GM10248 (cell line): Measurements from ENCODE around the gene GP1BB.
"Not testable (repeated sequence)": the region's sequence is repeated elsewhere in the genome, so short reads cannot be mapped to it uniquely, and the experiment has no call there.

Experiments
- CTCF ChIA-PET: fragments of 300-600 bp; sonication (Branson Sonifier 250); formaldehyde crosslinking; extraction: SDS; loops from one replicate; lab custom pipeline; 2021; ENCODE audit warnings: antibody characterized with exemption; lab: Yijun Ruan, JAX
- POLR2A ChIA-PET: fragments of 350-650 bp; sonication (Branson Sonifier 250); formaldehyde crosslinking; extraction: SDS; loops from one replicate; lab custom pipeline; 2020; ENCODE audit warnings: antibody characterized with exemption; lab: Yijun Ruan, JAX
- DNase-seq: peaks from one replicate; pipeline ENCODE4 v3.0.0; 2012; ENCODE audit errors: extremely low spot score
- CTCF ChIP-seq: IDR thresholded peaks from 2 replicates; pipeline ENCODE4 v1.5.1; 2012; ENCODE audit warnings: mild to moderate bottlenecking, low read depth; ENCODE audit errors: extremely low read depth, missing control alignments, control extremely low read depth

Gene GP1BB

GRCh38 chr22:19693581-19693980 is 29.8 kb upstream of the GP1BB start:
- POLR2A ChIA-PET, result no interaction called here
- CTCF ChIA-PET, result no interaction called here

GRCh38 chr22:19693981-19694670 is 29.2 kb upstream of the GP1BB start:
- CTCF ChIA-PET, result no interaction called here
- no peak for DNase-seq
- POLR2A ChIA-PET, result no interaction called here
- no peak for TF ChIP-seq CTCF

More at GRCh38 chr22:19693581-19693980, 29.8 kb upstream of the GP1BB start:
- no peak for TF ChIP-seq CTCF
- no peak for DNase-seq

GRCh38 chr22:19694696-19695095 is 28.6 kb upstream of the GP1BB start:
- CTCF ChIA-PET, result no interaction called here
- POLR2A ChIA-PET, result no interaction called here
- peak; percentile 4 for DNase-seq
- no peak for TF ChIP-seq CTCF

GRCh38 chr22:19696504-19697276 is 26.6 kb upstream of the GP1BB start:
- ChIA-PET POLR2A (no interaction called here), CTCF (interaction anchor here (2.8 kb wide), 1 partner anchor 17 kb away, joined by 6 read pairs; no protein-coding TSS in a partner anchor)
- no peak for TF ChIP-seq CTCF
- peak; percentile 4 for DNase-seq

GRCh38 chr22:19697871-19698270 is 25.5 kb upstream of the GP1BB start:
- CTCF ChIA-PET, result interaction anchor here (2.8 kb wide), 1 partner anchor 18 kb away, joined by 6 read pairs; no protein-coding TSS in a partner anchor
- POLR2A ChIA-PET, DNase-seq: not testable (repeated sequence)

- ChIA-PET POLR2A (no interaction called here), CTCF (interaction anchor here (1.3 to 1.6 kb wide), 2 partner anchors 12 to 25 kb away, joined by 3 to 6 read pairs; no protein-coding TSS in a partner anchor)
- DNase-seq, result no peak
- no peak for TF ChIP-seq CTCF
Observed at GRCh38 chr22:19700790-19701419, 22.4 kb upstream of the GP1BB start.
